DMS114 treated with DMSO at 0.1 percent for 48 hours (cell line): ENCODE results near the gene FHIT.
"Not testable (repeated sequence)": the region's sequence is repeated elsewhere in the genome, so short reads cannot be mapped to it uniquely, and the experiment has no call there.

Experiments used
- DNase-seq: peaks from one replicate; lab custom pipeline; 2025; ENCODE audit not compliant: unreplicated experiment; lab: John Stamatoyannopoulos, UW

FHIT gene

DNA sequence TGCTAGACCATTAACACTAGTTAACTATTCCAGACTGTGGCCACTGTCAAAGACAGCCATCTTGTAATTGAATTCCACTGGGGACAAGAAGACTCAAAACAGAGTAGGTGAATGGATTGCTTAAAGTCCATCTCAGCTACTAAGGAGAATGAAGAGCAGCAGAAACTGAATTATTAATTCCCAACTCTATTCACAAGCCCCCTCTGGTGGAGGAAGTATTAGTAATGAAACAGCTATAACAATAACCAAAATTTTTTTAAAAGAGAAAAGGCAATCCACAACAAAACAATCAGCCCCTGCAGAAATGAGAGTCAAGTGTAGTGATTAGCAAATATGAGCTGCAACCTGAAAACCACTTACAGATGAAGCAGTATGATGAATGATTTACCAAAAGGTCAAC lies 302.8 kb downstream of the FHIT start:
- no peak for DNase-seq

DNA sequence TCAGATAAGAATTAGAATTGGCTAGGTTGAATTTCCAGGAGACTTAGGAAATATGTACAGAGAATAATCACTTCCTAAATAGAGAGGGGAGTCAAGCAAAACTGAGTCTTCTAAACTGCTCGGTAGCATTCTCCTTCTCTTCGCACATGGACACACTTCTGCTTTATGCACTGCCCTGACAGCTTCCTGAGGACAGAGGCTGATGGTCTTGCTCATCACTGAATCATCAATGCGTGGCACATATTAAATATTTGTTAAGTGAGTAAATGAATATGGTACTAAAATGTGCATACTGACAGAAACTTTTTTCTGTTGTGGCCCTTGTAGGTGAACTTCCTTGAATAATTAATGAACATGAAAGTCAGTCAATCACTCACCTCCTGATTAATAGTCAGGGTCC lies 315.5 kb downstream of the FHIT start:
- DNase-seq: no peak

DNA sequence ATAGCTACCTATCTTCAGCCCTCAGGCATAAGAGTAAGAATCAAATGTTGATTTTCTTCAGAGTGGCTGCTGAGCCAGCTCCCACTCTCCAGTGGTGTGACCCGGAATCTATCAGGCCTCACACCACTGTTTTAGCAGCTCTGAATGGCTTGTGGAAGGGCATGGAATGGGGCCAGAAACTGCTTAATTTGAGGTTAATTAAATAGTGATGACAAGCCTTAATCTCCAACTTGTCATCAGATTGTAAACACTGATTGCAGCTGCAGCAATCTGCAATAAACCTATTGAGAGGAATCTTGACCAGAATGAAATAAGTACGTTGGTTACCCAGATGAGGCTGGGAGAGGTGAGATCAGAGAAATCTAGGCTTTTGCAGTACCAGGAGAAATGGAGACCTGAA lies 317.4 kb downstream of the FHIT start:
- DNase-seq: no peak

DNA sequence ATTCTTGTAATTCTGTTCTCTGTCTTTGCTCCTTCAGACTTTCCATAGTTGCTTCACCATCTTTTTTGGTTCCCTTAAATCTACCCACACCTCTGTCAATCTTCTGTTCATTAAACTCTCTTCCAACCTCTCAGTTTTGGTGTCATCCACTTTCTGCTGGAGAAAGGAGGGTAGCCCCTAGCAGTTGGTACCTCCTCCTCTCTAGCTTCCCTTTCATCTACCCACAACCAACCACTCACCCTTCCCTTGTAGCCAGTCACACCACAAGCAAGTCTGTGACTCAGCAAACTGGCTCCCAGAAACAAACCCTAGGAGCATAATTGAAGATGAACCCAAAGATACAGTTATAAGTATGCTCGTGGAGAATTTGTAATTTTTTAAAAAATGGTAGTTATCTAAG lies 318.6 kb downstream of the FHIT start:
- DNase-seq: no peak

DNA sequence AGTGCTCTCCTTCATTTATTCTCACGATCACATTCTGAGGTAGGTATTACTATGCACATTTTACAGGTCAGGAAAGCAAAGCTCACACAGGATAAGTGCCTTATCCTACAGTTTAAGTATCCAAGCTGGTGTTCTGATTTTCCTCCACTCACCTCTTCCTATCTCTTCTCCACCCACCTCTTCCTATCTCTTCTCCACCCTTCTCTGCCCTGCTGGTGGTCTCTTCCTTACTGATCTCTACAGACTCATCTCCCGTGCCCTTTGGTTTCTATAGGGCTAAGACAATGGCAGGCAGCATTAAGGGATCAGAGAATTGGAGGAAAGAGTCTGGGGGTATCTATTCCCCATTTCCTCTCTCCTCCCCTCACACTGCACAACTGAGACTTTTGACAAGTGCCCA lies 319.1 kb downstream of the FHIT start:
- DNase-seq: no peak

DNA sequence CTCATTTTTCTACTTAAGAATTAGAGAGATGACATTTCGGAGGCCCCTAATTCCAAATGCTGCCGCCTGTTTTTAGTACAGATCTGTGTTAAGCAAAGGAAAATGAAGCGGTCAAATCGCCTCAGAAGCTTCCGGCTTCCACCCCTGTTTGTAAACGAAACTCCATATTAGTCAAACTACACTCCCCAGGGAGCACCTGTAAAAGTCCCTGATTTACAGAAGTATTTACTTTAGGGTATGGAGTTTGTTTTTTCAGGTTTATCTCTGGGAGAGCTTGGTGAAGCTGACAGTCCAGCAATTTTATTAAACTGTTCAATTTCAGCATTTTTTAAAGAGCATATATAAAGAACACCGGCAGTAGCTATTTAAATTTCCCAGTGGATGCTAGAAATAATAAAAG lies 319.8 kb downstream of the FHIT start:
- no peak for DNase-seq

DNA sequence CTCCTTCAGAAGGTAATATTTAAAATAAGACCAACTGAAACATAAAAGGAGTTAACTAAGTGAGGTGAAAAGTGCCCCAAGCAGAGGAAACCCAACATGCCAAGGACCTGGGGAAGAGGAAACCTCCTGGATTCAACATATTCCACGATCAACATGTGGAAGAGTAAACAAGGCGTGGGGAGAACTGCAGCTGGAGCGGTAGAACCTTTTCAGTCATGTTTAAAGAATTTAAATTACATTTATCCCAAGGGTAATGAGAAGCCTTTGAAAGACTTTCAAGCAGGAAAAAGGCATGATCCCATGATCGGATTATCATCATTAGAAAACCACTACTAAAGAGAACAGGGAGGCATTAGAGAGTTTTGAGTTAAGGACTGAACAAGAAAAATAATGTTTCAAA lies 330.7 kb downstream of the FHIT start:
- DNase-seq: no peak

DNA sequence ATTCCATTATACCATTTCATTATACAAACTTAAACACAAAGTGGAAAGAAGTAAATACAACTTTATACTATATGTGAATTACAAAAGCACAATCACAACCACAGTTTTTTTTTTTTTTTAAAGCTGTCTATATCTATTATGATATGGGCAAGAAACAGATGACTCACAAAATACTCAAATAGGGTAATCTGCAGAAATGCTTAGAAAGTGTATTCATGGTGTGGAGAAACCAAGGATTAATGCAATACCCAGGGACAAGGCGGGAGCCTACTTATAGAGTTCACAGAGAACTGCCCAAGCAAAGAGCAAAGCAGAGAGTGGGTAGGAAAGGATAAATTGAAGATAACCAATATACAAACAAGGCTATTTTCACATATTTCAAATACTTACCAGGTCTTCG lies 332.0 kb downstream of the FHIT start:
- no peak for DNase-seq

DNA sequence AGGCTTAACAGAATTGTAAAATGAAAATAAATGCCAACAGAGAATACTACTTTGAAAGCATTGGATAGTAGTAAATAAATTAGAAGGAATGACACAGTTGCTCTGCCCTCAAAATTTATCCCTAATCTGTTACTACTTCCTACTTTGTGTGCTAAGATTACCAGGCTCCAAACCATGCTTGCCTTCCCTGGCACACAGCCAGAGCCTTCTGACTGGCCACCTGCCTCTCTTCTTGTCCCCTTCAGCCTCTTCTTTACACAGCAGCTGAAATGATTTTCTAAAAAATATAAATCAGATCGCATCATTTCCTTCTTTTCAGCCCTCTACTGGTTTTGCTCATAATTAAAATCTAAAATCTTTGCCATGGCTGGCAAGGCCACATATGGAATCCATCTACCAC lies 334.1 kb downstream of the FHIT start:
- no peak for DNase-seq

DNA sequence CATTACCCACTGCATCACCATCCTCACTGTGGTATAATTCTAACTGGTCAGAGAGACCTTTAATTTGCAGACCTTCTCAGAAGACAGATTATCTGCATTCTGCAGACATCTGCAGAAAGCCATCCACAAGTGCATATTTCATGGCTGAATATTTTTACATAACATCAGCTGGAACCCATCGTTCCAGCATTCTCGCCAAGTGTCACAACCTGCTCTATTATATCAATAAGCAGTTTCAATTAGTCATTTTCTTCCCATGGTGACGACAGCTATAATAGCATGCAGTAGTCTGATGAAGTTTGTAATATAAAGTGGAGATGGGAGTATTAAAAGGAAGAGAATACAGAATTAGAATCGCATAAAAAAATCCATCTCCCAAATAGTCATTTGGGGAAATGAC lies 334.7 kb downstream of the FHIT start:
- no peak for DNase-seq

DNA sequence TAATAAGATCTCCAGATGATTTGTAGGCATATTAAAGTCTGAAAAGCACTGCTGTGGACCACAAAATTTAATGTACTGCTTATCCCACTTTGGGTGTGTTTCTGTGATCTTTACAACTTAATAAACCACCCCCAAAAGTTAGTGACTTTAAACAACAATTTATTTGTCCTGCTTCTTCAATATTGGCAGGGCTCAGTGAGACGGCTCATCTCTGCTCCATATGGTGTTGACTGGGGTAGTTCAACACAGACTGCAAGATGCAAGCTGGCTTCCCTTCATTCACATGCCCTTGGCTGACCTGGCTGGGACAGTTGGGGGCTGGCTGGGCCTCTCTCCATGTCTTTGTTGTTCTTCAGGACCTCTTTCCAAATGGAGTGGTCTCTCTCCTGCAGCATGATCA lies 337.8 kb downstream of the FHIT start:
- no peak for DNase-seq

DNA sequence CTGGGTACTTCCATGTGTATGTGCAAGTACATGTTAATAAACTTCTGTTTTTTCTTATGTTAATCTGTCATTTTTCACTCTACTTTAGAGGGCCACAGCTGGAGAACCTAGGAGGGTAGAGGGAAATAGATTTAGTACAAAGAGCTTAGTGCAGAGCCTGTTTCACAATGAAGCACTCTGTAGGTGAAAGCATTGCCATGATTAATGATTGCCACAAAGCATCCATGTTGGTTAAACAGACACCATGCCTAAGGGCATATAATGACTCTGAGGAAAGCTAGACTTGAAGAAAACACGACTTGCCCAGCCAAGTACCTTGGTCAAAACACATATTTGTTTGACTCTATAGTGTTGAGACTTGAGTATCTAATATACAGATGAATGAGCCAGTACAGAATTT lies 338.4 kb downstream of the FHIT start:
- DNase-seq: no peak

DNA sequence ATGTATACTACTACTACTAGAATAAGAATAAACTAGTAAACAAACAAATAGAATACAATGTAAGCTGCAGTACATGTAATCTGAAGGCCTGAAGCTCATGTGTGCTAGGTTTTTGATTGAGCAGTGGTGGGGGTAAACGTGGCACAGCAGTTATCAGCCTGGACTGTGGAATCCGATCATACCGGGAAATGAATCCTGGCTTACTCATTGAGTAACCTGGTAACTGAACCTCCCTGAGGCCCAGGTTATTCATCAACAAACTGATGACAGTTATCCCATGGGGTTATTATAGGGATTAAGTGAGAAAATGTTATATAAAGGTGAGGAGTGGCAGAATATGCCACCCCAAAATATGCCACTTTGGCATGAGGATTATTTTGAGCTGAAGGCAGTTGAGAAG lies 339.1 kb downstream of the FHIT start:
- DNase-seq: no peak

DNA sequence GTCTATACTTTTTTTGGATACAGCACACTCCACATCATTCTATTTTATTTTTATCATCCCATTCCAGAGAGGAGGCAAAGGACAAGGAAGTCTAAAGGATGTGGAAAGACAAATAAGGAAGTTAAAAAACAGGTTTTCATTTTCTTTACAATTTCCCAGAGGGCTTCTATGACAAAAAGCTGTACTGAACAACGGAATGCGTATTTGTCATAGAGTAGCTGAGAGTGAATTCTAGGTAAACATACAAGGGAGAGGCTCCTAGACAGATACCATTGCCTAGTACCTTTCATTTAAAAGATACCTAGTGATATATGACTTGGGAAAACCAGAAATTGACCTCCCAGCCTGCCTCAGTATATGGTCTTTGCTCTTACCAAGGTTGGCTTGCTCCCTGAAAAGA lies 341.7 kb downstream of the FHIT start:
- no peak for DNase-seq

DNA sequence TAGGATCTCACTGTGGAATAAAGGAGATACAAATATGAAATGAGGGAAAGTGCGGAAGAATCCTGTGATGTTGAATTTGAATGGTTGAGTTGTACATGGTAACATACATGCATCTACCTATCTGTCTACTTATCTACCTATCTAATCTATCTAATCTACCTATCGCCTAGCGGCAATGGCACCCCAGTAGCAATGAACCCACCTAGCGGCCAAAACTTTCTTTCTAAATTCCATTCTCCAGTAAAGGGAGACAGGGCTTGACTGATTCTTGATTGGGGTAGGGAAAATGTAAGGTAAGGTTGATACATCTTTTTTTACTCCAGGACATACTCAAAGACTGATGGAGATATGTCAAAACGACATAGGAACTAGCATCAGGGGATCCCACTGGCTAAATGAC lies 345.0 kb downstream of the FHIT start:
- DNase-seq: no peak

DNA sequence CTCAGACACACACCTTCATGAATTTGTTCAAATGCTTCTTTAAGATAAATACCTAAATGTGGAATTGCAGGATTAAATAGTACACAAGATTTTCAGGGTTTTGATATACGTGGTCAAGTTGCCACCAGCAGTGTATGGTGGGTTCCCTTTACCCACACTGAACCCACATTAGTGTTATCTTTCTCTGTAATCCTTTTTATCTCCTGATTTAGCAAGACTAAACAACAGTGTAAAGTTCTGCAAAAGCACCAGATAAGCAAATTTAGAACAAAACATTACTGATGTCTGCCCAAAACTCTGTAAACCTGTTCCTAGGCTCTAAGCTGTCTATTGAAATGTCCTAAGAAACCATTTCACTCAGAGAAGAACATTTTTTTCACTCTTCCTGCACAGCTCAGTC lies 352.9 kb downstream of the FHIT start:
- DNase-seq: no peak

DNA sequence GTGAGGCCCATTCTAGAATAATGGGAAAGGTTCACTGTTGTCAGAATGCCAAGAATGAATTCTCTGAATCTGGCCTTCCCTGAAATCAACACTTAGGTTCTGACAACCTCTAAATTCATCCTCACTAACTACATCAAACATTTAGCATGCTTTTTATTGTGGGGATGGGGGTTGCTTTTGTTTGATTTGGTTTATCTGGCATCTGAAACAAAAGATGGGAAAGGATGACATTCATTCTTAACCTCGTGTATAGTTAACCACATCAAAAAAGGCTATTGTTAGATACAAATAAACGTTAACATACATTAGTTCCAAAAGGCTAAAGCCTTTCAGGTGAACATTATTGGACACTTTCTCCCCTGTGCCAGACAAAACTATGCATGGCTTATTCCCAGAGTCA lies 357.3 kb downstream of the FHIT start:
- DNase-seq: no peak

DNA sequence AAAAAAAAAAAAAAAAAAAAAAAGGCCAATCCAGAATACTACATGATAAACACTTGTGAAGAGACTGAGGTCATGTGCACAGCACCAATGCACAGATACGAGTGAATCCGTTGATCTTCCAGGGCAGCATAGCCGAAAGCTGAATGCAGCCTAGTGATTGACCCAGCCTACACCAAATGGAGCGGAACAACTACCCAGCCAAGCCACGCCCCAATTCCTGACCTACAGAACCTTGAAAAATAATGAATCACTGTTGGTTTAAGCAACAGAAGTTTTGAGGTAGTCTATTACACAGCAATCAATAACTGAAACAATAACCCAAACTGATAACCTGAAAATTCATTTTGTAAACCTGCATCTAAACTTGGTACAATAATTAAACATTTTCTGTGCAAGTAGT lies 361.0 kb downstream of the FHIT start:
- no peak for DNase-seq

DNA sequence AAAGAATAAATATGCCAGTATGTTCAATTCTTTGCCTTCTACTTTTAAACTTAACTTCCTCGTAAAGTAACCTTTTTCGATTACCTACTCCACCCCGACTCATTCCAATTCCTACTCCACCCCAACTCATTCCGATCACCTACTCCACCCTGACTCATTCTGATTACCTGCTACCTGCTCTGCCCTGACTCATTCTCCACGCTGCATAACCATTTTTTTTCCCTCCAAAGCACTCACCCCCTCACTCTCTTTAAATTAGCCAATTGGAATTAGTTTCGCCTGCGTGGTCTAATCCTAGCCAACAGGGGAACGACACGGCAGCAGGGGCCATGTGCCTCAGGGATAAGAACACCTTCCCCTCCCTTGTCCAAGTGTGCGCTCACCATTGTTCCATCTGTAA lies 362.3 kb downstream of the FHIT start:
- not testable (repeated sequence) for DNase-seq

DNA sequence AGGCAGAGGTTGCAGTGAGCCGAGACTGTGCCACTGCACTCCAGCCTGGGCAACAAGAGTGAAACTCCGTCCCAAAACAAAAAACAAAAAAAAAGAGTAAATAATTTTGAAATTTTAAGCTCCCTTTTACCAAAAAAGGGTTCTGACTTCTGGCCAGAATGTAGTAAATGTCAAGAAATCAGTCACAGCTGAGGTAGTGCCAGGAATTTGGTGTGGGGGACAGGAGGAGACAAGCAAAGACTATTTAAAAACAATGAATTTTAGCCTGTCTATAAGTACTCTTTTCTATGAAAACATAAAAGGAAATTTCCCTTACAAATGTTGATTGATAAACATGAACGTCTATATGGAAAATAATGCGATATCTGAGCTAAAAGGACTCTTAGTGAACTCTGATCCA lies 363.7 kb downstream of the FHIT start:
- DNase-seq: no peak

DNA sequence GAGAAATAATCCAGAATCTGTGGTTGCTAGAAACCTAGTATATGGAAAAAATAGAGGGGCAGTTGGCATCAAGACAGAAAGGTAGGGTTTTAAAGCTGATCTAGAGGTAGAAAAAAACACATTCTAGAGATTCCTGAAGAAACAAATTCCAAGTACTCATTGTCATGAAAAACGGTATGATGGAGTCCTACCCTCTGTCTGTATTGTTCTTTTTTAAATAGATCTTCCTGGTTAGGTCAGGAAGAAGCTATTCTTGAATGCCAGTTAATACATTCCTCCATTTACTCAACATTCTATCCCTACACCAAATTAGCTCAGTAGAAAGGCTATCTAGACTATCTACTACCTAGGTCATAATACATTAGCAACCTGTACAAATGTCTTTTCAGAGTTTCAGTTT lies 364.7 kb downstream of the FHIT start:
- no peak for DNase-seq

DNA sequence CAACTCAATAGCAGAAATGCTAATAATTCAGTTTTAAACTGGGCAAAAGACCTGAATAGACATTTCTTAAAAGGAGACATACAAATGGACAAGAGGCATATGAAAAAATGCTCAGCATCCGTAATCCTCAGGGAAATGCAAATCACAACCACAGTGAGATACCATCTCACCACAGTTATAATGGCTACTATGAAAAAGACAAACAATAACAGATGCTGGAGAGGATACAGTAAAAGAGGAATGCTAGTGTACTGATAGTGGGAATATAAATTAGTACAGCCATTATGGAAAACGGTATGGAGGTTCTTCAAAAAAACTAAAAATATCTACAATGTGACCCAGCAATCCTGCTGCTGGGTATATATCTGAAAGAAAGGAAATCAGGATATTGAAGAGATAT lies 367.2 kb downstream of the FHIT start:
- no peak for DNase-seq

DNA sequence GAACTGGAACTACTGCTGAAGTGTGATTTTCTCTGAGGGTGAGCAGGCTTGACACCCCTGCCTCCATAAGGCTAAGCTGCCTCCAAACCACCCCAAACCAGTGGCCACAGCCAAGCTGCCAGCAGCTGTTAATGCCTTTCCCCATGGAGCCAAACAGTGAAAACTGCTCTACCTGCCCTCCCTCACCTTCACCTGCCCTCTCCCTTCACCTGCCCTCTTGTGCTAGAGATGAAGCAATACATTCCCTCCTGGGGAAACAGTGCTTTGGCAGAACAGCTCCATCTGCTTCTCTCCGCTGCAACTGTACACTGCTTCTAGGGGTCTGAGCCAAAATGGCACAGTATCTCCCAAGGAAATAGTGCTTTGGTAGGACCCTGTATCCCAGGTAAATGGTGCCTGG lies 374.1 kb downstream of the FHIT start:
- no peak for DNase-seq

DNA sequence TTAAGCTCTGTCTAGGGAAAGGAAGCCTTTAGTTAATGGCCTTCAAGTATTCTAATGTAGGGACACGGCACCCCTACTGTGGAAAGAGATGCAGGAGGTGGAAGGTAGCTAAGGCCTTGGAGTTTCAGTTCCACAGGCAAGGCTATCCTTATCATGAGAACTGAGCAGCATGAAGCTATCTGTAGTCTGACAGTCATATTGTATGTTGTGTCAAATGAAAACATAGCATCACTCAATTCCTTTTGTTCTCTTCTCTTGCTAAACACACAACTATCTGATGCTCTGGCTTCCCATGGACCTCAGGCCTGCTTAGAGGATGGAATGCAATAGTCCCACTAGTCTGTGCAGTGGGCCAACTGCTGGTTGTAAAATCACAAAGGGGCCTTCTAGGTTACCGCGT lies 380.9 kb downstream of the FHIT start:
- DNase-seq: no peak
